GM18517 (cell line): ENCODE data around the gene C19orf25.
"Not testable (repeated sequence)": the region's sequence is repeated elsewhere in the genome, so short reads cannot be mapped to it uniquely, and the experiment has no call there.

Experiments
- ATAC-seq: cut with Tn5 transposase; IDR thresholded peaks from one replicate; pipeline ENCODE4 v1.9.1; 2021; ENCODE audit warnings: mild to moderate bottlenecking, moderate library complexity; ENCODE audit not compliant: unreplicated experiment

The C19orf25 gene

DNA sequence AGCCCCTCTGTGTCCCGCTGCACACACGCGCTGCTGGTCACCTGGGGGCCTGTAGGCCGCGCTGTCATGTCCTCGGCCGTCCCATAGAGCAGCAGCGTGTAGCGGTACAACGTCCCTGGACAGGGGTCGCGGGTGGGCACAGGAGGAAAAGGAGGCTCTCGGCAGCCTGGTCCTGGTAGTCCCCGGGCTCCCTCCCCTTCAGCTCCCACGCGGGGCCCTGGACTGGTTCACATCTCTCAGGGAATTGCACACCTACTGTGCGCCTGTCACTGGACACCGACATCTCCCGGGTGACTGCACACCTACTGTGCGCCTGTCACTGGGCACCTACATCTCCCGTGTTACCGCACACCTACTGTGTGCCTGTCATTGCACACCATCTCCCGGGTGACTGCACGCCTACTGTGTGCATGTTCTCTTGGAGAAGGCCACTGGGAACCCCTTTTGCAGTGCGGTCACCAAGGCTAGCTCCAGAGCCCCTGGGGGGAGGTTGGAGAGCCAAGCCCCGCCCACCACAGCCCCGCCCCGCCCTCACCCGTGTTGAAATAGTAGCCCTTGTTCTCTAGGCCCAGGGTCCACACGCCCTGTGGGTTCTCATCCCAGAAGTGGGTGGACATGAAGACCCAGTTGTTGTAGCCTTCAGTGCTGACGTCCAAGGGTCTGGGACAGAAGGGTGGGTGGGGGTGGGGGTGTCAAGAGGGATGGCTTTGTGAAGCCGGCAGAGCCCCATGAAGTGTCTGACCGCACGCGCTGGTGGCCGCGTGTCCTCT lies 3.5 kb upstream of the C19orf25 start:
- ATAC-seq, result no peak

DNA sequence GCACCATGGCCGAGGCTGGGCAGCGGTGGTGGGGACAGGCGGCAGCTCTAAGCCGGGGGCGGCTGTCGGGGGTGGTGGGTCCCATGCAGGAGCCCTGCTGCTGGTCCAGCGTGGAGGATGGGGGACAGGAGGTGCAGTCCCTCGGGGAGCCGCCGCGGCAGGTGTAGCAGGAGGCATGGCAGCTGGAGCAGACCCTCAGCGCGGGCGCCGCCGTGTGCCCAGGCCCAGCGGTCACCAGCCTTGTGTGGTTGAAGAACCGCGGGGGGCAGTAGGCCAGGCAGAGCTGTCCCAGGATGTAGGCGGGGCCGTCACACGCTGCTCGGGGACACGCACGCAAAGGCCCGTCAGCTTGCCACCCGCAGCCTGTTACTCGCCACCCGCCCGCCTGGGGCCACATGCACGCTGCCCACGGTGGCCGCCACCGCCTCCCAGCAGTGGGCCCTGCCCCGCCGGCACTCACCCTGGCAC lies 2.9 kb upstream of the C19orf25 start:
- no peak for ATAC-seq

DNA sequence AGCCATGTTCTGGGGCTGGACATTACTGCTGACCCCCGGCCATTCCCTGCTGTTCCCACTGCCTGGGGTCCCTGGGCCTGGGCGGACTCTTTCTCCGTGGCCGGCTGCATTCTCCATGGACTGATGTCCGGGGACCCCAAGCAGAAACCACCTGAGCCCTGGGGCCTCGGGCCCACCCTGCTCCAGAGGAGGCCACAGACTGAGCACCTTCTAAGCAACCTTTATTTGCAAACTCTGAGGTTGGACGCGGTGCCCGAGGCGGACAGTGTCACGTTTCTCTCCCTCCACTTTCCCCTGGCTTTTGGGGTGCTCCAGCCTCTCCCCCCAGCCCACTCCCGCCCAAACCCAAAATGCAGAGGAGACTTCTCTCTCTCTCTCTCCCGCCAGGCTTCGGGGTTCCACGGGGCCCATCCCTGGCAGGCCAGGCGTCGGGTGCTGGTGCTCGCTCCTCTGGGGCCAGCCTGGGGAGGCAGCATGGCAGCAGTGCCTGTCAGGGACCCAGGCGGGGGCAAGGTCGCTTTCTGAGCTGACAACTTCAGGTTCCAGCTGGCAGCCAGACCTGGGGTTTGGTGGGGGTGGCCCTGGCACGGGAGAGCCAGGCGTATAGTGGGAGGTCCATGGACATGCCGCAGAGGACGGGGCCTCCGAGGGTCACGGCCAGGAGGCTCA lies 2.3 kb upstream of the C19orf25 start:
- ATAC-seq, result no peak

DNA sequence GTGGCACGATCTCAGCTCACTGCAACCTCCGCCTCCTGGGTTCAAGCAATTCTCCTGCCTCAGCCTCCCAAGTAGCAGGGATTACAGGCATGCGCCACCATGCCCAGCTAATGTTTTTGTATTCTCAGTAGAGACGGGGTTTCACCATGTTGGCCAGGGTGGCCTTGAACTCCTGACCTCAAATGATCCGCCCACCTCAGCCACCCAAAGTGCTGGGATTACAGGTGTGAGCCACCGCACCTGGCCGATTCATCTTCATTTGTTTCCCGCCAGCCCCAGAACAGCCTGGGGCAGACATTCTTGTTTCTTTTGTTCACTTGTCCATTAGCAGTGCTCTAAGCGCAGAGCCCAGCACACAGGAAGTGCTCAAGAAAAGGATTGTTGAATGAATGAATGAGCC lies 2.0 kb downstream of the C19orf25 start:
- ATAC-seq, result not testable (repeated sequence)

DNA sequence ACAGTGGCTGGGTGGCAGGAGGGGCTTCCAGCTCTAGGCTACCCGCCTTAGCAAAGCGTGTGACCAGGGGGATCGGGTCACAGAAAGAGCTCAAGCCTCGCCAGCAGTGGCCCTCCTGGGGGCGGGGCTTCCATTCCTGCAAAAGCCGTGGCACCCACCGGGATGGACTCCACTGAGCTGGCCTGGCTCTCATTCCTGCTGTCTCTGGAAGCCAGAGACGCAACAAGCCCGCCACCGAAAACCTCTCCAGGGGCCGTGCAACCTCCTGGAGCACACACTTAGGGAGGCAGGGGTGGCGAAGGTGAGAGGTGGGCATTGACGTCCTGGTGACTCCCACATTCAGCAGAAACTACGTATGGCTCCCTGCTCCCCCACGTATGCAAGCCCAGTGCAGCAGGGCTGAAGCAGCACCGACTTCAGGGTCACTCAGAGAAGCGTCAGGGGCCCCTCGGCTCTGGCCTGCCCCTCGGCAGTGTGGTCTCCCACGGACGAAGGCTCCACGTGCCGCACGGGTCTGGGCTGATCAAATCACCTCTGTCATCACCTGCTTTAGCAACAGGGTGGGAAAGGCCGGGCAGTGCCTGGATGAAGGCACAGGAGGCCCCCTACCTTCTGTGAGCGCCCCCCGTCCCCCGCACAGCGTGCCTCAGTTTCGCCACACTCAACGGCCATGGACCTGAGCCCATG lies 3.1 kb downstream of the C19orf25 start:
- ATAC-seq, result no peak

DNA sequence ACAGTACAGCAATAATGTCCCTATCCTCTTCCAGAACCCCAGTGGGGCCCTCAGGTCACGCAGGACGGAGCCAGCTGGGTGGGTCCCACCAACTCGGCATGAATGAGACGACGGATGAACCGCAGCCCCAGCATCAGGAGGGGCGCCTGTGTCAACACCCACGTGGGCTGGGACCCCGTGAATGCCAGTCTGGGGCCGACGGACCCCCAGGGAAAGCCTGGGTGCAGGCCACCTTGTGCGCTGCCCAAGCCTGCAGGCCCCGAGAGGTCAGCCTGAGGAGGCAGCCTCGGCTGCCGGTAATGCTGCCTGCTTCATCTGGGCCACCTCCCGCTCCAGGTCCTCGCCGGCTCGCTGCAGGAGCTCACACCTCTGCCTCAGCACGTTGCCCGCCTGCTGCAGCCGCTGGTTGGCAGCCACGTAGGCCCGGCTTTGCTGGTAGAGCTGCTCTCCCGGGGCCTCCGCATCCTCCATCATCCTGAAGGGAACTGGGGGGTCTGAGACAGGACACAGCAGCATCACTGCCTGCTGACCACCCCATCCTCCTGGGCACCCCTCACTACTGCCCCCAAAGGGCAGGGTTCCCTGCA lies 4.2 kb downstream of the C19orf25 start:
- ATAC-seq, result no peak

DNA sequence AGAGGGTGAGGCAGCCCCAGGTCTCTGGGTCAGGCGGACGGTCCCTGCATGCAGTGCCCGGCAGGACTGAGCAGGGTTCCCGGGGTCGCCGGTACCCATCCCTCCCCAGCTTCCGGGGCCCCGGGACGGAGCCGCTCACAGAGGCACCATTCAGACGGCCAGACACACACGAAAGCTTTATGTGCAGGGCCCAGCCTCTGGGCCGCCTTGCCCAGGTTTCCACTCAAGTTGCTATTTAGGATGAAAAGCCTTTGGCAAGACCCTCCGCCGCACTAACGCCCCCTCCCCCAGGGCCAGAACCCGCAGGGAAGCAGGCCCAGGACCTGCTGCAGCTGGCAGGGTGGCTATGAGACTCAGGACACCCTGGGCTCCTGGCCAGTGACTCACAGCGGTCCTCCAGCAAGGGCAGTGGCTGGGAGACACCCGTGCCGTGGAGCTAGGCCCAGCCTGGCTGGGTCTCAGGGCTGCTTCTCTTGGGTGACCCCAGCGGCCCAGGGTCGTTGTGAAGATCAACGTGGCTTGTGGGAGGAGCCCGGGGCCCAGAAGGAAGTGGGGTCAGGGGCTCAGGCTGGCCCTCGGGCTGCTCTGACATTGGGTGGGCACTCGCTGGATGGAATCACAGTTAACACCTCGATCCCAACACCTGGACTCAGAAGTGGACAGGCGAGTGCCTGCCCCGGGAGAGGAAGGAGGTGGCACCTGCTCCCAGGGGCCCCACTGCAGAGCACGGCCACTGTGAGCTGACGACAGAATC lies 4.8 kb downstream of the C19orf25 start:
- ATAC-seq, result no peak

DNA sequence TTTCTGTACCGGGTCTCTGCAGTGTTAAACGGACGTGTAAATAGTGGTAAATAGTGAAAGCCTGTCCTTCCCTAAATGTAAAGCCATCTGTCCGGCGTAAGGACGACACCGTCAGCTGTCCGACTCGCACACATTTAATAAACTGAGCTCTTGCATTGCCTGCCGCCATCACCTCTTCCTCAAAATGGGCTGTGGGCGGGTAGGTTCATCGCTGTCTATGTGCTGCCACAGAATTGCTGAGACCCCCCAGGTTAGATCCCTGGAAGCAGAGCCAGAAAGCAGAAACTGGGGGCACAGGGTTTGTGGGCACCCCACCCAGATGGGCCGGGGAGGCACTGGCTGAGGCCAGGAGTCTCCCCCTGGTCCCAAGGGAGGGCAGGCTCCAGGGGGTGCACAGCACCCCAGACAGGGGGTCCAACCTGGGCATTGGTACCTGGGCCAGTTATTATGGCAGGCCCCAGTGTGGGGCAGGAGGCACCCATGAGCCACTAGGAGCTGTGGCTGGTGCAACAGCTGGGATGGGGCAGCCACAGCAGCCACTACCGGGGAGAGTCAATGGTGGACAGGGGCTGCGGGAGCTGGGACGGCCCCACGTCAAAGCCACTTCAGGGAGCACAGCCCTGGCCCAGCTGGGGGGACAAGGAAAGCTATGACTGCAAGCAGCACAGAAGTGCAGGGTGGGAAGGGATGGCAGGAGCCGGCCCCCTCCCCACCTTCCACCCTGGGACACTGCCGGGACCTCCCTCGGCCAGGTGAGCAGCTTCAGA lies 5.7 kb downstream of the C19orf25 start:
- ATAC-seq, result no peak

DNA sequence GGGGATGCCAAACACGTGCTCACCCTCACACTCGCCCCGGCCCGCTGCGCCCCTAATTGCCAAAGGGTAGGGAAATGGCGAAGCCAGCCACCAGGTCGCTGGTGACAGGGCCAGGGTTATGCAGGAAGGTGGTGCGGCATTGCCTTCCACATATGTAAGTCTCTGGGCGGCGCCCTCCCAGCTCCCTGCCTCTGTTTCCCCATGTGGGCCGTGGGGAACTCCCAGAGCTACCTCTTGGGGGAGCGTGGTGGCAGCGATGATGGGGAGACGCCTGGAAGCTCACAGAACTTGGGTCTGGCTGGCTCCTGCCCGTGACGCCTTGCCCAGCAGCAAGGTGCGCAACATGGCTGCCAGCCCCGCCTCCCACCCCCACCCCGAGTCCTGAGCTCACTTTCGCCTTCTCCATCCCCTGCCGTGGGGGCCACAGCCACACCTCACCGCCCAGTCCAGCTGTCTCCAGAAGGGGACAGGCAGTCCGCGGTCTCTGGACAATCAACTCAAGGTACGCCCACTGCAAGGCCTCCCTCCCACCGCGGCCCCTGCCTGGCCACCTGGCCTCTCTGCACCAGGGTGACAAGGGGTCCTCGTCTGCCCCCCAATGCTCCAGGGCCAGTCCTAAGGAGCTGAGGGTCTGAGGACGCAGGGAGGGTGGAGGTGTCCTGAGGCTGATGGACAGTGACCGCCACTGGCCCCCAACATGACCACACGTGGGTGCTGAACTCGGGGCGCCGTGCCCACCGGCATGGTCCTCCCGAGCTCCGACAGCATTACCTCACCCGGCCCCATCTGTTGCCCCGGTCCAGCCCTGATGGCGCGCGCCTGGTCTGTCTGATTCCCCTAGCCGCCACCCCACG lies 6.6 kb downstream of the C19orf25 start:
- no peak for ATAC-seq

DNA sequence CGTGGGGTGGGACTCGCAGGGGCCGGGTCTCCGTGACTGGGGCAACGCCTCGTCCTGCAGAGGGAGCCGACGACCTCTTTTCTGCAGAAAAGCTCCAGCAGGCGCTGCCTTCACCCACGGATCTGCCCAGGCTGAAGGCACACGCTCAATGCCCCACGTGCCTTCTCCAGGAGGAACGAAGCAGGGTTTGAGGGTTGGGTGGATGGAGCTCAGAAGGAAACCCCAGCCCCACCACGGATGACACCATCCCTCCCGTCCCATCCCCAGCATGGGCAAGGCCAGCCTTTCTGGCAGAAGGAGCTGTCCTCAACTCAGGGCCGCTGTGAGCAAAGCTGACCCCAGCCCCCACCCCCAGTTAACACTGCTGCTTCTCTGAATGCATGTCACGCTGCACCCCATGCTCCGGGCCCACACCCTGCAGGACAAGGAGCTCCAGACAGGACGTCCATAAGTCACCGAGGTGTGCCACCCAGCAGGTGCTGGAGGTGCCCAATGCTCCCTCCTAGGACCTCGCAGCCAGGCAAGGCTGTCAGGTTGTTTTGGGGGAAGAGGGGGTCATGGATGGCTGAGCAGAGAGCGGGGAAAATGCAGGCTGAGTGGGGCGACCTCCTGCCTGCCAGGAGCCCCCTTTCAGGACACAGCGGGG lies 7.4 kb downstream of the C19orf25 start:
- no peak for ATAC-seq

DNA sequence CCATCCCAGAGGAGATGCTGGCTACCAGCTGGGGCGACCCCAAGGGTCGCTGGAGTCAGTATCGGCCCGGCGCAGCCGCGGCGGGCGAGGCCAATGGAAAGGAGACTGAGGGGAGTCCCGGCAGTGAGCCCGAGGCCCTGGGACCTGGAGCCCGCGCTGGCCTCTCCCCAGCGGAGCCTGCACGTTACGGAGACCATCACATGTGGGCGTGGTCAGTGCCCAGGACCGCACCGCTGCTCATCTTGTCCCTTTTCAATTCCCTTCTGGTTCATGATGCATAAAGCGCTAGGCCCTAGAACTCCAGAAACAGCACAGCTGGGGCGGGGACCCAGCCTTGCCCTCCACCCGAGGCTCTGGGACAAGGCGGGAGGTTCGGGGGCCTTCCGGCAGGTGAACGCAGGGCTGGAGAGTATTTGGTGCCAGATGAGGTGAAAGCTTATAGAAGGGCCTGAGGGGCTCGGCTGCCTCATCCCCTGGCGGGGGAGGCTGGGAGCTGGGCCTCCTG lies 8.0 kb downstream of the C19orf25 start:
- no peak for ATAC-seq

DNA sequence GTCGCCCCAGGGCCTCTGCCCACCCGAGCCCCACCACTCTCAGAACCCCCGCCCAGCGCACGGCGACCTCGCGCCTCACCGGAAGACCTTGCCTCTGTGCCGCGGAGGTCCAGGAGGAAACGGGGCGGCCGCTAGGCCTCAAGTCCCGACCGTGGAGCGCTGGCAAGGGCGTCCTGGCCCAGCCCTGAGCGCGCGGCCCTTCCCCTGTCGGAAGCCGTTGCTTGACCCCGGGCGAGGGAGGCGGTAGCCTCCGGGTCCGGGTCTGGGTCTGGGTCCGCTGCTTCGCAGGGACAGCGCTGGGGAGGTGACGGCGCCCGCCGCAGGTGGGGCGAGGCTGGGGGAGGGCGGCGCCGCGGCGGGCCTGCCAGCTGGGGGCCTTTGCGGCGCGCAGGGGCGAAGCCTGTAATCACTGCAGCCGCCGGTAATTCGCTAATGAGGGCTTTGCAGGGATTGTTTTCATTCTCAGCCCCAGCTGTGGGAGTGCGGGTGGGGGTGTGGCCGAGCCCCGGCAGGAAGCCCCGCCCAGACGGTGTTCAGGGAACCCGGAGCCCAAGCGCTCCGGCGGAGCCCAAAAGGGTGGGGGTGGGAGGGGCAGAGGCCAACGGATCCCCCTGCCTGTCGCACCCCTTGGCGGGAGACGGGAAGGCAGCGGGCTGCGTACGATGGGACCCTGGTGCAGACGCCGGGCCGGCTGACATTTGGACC lies 8.6 kb downstream of the C19orf25 start:
- no peak for ATAC-seq

DNA sequence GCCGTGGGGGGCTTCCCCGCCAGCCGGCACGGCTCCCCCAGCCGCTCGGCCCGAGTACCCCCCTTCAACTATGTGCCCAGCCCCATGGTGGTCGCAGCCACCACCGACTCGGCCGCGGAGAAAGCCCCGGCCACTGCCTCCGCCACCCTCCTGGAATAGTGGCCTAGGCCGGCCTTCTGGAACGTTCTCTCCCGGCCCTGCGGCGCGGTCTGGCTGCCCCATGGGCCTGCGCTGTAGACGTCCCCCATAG lies 9.0 kb downstream of the C19orf25 start:
- no peak for ATAC-seq

DNA sequence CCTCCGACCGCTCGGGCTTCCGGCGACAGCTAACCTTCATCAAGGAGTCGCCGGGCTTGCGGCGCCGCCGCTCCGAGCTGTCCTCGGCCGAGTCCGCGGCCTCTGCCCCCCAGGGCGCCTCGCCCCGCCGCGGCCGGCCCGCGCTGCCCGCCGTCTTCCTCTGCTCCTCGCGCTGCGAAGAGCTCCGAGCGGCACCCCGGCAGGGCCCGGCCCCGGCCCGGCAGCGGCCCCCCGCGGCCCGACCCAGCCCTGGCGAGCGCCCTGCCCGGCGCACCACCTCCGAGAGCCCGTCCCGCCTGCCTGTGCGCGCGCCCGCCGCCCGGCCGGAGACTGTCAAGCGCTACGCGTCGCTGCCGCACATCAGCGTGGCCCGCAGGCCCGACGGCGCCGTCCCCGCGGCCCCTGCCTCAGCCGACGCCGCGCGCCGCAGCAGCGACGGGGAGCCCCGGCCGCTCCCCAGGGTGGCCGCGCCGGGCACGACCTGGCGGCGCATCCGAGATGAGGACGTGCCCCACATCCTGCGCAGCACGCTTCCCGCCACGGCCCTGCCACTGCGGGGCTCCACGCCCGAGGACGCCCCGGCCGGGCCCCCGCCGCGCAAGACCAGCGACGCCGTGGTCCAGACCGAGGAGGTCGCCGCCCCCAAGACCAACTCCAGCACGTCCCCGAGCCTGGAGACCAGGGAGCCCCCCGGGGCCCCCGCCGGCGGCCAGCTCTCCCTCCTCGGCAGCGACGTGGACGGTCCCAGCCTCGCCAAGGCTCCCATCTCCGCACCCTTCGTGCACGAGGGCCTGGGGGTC lies 9.6 kb downstream of the C19orf25 start:
- ATAC-seq, result no peak

DNA sequence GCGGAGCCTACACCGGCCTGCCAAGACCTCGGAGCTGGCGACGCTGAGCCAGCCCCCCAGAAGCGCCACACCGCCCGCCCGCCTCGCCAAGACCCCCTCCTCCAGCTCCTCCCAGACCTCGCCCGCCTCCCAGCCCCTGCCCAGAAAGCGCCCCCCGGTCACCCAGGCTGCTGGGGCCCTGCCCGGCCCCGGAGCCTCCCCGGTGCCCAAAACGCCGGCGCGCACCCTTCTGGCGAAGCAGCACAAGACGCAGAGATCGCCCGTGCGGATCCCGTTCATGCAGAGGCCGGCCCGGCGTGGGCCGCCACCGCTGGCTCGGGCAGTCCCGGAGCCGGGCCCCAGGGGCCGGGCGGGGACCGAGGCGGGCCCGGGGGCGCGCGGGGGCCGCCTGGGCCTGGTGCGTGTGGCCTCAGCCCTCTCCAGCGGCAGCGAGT lies 10.2 kb downstream of the C19orf25 start:
- no peak for ATAC-seq

DNA sequence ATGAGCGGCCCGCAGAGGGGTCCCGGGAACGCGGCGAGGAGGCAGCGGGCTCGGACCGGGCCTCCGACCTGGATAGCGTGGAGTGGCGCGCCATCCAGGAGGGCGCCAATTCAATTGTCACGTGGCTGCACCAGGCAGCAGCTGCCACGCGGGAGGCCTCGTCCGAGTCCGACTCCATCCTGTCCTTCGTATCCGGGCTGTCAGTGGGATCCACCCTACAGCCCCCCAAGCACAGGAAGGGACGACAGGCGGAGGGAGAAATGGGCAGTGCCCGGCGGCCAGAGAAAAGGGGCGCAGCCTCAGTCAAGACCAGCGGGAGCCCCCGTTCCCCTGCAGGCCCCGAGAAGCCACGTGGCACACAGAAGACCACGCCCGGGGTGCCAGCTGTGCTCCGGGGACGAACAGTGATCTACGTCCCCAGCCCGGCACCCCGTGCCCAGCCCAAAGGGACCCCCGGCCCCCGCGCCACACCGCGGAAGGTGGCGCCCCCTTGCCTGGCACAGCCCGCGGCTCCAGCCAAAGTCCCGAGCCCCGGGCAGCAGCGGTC lies 10.7 kb downstream of the C19orf25 start:
- no peak for ATAC-seq
